ENCODE data around the gene ENO4.

The ENO4 gene, protein sequence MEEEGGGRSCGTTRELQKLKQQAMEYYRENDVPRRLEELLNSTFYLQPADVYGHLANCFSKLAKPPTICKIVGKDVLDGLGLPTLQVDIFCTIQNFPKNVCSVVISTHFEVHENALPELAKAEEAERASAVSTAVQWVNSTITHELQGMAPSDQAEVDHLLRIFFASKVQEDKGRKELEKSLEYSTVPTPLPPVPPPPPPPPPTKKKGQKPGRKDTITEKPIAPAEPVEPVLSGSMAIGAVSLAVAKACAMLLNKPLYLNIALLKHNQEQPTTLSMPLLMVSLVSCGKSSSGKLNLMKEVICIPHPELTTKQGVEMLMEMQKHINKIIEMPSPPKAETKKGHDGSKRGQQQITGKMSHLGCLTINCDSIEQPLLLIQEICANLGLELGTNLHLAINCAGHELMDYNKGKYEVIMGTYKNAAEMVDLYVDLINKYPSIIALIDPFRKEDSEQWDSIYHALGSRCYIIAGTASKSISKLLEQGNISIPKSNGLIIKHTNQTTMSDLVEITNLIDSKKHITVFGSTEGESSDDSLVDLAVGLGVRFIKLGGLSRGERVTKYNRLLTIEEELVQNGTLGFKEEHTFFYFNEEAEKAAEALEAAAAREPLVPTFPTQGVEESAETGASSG

DNA sequence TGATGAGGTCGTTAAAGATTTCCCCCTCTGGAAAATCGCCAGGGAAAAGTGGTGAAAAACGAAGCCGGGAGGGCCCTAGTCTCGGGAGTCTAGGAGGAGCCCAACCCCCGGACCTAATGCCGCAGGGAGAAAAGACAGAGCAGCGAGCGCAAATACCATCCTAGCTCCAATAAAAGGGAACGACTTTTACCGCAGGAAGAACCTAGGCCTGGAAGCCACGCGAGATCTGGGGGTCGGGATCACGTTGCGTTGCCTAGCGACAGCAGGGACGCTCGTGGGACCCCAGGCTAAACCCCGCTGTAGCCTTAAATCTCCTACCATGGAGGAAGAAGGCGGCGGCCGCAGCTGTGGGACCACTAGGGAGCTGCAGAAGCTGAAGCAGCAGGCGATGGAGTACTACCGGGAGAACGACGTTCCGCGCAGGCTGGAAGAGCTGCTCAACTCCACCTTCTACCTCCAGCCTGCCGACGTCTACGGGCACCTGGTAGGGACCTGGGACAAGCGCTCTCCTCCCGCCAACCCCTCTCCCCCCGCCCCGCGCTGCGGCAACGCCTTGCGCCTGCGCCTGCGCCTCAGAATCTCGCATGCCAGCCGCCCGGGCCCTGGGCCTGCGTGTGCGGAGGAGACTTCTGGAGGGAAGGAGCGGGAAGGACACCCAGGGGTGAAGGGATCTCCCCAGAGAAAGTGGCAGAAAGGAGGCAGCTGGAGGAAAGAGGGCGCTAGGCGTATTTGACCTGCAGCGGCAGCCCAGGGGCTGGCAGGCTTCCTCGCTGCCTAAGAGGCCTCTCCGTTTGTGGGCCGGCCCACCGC lies at the start of gene ENO4:
TSS of gene ENO4 (plus strand) at position 252 of the 810 bp plus-strand sequence. CDS start at position 320, 68 bp downstream.
- DNase-seq, result peak; percentile 87

DNA sequence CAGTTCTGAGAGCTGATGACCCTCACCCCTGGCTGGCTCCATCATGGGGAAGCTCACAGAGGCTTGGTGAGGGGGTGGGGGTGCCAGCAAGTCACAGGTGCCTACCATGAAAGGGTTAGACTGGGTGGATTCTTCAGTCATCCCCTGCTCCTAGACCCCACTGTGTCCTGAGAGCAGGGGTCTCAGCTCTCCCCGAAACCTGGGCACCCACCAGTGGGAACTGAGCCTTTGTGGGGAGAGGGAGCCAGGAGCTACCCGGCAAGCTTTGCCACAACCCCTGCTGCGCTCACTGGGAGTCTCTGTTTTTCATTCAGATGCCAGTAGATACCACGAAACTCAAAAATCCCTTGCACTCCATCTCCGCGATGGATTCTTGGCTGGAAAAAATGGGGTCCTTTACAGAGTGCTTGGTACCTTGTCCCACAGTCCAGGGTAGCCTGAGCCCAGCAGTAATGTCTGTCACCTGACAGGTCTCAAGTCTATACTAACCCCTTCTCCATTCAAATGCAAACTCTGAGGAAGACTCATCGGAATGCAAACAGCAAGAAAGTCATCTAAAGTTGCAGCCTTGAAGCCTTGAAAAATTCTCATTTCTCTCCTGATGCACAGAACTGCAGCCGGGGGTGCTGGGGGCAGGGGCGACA lies 48.9 kb upstream of the ENO4 start:
- no peak for DNase-seq

DNA sequence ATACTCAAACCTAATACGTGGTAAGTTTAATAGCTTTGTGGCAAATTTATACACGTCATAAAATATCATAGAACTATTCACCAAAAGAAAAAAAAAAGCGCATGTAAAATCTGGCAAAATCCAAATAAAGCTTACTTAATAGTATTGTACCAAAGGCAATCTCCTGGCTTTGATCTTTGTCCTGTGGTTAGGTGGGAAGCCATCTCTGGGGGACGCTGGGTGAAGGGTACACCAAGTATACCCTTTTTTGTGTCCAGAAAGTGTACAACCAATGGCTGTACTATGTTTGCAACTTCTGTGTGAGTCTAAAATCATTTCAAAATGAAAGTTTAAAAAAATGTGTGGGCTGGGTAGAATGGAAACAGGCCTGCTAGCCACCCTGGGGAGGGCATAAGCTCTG lies 47.6 kb upstream of the ENO4 start:
- DNase-seq, result no peak

DNA sequence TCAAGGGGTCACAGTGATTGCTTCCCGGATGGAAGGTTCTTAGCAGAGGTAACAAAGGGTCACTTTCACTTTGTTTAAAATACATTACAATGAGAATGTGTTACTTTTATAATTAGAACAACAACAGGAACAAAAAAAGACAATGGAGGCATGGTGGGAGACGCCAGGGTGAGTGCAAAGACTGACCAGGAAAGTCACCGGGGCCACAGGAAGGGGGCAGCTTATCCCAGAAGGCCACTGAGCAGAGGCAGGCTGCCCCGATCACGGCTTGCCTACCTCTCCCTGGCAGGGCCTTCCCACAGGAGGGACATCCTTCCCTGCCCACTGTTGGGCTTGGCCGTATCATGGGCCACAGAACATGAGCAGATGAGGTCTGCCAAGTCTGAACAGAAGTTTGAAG lies 46.8 kb upstream of the ENO4 start:
- no peak for DNase-seq

DNA sequence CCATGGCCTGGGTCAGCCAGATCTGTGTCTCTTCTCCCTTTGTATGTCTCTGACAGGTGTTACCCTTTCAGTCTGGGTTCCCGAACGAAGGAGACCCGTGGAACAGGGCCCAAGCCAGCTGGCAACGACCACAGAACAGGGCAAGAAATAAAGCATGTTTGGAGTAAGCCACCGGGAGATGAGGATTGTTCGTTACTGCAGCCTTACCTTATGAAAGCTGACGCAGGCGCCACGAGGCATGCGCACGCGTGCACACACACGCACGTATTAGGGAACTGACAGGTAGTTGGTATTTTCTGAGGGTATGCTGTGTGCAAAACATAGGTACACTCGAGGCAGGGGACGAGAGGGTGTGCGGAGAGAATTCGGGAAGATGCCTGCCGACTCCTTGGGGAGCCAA lies 46.4 kb upstream of the ENO4 start:
- no peak for DNase-seq

DNA sequence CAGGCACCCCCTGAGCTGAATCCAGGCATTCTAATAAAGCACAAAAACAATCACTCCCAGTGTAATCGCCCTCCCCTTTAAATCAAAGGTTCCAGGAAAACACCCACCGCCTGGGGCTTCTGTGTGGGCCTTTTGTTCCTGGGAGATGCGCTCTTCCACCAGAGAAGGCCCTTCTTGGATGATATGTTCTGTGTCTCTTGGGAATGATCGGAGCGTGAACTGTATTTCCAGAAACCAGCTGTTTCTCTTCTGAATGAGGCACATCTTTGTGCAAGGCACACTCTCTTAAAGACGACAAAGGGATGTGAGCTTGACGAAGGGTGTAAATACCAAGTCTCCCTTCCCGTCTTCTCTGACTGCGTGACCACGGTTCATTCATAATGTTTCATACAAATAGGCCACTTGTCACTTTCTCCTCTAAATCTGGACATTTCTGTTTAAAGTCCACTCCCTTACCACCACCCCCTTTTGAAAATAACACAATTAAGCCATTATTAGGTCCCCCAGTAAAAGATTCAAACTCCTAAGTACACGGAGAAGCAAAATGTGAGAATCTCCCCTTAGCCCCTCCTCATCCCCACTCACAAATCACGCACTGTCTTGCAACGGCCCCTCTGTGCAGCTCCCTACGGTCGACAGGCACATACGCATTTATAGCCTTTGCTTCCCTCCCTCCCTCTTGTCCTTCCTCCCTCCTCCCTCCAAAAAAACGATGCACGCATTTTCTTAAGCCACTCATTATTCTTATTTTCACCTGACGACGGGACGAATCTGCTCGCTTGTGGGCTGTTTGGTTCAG lies 45.6 kb upstream of the ENO4 start:
- DNase-seq, result no peak

DNA sequence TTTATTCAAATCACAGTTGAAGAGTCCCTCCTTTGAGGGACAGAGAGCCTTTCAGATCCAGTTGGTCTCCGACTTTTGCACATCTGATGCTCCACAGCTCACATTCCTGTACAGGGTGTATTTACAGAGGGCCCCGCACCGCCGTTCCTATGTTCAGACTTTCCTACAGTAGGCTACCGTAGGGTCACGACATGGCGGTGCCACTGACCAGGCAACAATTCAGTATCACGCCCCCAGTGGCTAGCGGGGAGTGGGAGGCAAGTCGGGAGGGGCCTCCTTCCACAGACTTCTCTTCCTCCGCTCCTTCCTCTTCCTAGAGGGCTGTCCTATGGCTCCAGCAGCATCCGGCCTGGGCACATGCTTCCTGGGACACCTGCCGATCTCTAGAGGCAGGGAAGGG lies 40.6 kb upstream of the ENO4 start:
- no peak for DNase-seq

DNA sequence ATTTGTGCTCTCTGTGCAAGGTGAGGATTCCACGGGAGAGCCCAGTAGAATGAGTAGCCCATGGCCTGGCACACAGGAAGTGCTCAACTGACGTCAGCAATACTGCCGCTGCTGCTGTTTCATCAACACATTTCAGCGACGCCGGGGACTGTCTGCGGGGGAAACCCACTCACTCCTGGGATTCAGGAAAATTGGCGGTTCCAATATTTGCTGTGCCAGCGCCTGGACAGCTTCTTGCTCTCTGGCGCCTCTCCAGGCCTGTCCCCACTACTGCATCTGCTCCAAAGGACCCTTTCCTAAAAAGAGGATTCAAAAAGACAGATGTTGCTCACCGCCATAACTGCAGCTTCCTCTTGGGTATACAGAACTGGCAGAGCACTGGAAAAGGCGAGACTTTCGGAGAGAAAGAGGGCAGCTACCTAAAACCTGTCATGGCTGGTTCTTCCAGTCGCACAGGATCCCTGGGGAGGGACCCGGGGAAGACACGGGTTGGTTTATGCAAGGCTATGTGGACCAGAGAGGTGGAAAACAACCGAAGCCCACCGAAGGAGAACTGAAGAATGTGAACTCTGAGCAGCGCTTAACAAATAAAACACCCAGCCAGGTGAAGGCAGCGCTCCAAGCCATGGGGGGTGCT lies 39.7 kb upstream of the ENO4 start:
- DNase-seq, result peak; percentile 10

DNA sequence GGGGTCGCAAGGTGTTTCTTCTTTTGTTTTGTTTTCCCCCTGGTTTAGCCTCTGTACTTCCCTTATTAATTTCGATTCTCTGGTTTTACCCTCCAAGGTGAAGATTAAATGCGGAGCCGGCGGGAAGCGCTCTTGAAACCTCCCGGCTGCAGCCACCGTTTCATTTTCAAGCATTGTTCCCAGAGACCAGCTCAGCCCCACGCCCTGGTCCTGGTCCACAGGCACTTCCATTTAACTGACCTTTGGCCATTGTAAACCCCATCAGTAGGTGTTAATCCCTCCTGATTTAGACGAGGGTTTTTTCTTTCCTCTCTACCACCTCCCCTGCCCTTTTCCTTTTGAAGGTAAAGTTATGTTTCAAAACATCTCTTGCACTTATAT lies 39.2 kb upstream of the ENO4 start:
- no peak for DNase-seq

DNA sequence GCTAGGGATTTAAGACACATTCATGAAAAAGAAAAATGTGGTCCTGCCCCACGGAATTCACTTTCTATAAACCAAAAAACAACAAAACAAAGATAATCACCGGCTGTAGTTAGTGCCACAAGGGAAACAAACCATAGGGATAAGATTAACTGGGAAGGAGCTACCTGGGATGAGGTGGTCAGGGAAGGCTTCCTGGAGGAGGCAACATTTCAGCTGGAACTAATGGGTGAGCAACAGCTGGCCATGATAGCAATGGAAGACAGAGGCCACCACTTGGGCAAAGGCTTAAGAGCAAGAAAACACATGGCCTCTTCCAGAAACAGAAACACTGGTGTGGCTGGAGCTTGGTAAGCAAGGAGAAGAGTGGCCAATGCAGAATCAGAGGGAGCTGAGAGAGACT lies 38.4 kb upstream of the ENO4 start:
- no peak for DNase-seq

DNA sequence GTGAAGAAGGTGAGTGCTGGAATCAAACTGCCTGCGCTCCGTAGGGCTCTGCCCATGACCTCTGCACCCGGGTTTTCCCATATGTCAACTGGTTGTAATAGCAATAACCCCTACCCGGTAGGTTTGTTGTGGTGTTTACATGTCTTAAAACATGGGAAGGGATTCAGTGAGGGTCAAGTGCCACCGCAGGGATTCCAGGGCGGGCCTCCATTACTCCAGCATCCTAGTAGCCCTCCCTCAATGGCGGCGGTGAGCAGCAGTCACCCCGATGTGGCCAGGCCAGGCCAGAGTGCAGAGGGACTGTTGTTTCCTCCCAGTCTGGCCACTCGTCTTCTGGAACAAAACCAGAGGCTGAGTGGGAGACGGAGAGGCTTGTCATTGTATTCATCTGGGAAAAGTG lies 37.6 kb upstream of the ENO4 start:
- DNase-seq, result no peak

DNA sequence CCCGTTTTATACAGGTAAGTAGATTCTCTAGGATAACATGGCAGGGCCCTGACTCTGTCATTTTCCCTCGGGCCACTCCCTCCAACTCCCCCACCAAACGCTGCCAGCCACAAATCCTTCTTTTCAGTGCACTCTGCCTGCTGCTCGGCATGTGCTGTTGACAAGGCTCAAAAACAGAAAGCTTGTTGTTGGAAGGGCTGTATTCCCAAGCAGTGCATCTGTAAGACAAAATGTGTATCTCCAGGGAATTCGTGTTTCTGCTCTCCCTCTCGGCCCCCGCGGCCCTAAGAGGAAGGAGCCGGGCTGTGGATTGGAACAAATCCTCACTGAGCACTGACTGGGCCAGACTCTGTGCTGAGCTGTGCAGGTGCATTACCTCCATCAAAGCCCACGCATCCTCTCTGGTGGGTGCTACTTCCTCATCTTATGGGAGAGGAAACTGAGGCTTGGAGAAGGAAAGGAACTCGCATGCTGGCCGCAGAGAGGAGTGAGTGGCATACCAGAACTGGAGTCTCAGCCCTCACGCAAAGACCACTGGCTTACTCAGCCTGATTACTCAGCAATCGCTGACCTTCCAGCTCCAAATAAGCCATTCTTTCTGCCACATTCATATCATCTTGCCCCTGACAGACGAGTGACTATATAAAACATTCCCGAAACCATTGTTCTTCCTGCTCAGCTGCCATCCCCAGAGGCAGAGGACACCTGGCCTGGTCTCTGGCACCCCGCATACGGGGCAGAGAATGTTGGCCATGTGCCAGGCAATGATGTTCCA lies 33.5 kb upstream of the ENO4 start:
- DNase-seq, result peak; percentile 39

DNA sequence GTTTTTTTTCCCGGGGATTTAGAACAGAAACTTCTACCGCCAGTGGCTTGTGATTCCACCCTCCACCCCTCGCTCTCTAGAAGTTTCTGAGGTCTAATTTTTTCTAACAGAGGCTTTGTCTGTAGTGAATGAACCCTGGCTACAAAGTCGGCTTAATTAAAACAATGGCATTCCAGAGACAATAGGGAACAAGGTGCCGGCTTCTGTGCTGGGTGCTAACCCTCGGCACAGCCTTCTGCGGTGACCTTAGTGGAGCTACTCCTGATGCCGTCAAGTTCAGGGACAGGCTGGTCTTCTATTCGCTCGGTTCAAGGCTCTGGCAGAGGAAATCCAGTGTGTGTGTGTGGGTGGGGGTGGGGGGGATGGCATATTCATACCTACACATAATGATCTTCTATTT lies 32.1 kb upstream of the ENO4 start:
- DNase-seq, result no peak

DNA sequence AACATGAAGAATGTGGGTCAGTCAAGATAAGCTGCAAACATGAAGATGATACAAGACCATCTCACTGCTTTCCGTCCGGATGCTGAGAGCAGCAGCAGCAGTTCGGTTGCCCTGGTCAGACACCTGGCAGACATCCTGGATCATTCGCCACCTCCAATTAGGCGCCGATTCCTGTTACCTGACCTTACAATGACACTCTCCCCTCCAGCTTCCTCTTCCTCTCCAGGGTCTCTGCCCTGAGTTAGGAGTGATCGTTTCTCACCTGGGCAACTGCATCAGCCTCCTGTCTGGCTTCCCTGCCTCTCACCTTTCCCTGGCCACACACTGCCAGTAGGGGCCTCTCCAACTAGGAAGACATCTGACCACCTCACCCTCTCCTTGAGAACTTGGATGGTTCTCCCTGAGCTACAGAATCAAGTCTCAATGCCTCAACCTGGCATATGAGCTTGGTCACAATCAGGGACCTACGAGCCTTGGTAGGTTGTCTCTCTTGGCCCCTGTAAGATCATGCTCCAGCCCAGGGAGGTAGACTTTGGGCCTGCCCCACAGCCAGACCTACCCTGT lies 31.4 kb upstream of the ENO4 start:
- no peak for DNase-seq

DNA sequence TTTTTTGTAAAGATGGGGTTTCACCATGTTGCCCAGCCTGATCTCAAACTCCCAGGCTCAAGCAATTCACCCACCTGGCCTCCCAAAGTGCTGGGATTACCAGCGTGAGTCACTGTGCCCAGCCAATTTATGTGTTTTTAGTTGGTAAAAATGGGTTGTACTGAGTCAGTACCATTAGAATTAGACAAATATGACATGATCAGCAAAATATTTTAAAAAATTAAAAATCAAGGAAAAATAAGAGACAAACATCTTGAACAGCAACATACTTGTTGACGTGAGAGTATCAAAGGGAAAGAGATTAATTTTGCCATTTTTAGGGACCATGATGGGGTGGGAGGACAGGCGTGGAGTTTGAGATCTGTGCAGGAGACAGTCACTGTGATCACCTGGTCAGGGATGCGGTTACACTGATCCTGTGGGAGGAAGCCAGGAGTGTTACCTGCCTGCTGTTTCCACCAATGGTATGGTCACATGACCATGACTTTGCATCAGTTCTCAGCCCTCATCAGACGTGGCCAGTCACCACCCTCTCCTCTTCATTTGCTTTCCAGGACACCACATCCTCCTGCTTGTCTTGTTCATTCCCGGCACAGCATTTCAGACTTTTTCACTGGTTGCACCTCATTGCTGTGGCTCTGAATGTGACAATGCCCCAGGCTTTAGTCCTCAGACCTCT lies 29.2 kb upstream of the ENO4 start:
- no peak for DNase-seq

DNA sequence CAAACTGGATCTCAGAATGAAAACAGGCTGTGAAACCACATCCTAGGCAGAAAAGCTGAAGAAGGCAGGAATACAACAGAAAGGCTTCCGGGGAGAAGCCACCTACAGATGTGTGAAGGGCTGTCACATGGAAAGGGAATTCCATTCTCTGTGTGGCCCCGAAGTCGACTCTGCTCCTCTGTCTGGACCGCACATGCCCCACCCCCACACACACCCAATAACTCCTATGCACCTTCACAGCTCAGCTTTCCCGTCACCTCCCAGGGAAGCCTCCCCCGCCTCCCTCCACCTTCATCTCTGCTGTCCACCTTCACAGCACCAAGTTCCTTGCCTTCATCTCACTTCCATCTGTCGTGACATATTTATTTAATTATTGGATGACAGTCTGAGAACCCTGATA lies 23.4 kb upstream of the ENO4 start:
- no peak for DNase-seq

DNA sequence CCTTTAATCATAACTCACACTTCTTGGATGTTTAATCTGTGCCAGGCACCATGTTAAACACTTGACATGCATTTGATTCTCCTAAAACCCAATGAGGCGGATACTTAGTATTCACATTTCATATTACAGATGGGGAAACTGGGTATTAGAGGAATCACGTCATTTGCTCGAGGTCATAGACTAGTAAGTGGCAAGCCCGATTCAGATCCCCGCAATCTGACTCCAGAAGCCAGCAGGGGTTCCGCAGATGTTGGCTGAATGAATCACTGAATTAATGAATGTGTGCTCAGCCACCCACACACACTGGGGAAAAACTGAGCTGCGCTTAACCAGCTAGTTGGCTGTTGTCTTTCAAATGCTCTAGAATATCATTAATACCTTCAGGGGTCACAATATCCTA lies 22.5 kb upstream of the ENO4 start:
- peak; percentile 85 for DNase-seq

DNA sequence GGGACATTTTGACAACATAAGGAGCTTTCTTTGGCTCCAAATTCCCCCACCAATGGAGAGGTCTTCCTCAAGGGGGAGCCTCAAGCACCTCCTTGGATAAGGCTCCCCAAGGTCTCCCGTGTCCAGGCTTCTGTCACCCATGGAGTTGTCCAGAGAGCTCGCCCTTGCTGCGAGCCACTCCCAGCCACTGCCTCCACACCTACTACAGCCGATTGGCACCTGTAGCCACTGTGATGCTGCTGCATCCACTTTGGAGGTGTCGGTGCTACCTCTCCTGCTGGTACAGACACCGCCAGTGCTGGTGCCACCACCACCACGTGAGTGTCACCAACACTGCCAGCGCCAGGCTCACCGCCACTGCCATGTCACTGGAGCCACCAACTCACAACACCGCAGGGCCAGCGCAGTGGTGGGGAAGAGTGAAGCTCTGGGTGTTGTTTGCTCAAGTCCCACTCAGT lies 22.1 kb upstream of the ENO4 start:
- DNase-seq, result no peak

DNA sequence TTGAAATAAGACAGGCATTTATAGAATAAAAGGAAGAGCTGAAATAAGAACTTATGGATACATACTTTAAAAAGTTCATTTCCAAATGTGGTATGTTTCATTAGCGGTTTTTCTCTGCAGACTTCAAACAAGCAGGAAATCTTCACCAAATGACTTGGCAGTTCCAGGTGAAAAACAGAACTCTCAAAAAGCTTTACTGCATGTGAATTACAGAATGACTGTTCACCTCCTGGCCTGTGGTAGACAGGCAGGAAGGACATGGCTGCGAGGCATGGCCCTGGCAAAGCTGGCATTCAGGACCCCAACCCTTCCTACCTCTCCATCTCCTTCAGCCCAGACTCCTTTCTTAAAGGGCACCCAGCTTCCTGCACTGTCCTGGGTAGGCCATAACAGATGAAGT lies 21.2 kb upstream of the ENO4 start:
- DNase-seq, result no peak

DNA sequence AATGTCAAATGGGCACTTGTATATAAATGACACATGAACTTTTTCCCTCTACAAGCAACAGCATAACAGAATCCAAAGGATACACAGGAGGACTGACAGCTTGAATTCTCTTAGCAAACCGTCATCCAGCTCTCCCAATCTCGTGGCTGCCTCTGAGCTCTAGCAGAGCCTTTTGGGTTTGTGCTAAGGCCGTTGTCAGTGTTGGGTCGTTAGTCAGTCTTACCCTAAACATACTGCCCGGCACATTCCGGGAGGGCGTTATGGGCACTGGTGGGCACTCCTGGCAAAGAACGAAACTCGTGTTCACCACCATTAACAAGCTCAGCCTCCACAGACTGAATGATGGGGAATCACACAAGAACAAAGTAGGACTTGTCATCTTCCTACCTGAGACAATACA lies 19.6 kb upstream of the ENO4 start:
- DNase-seq, result no peak
